Endothelial cell of umbilical vein (primary cell): Measurements from ENCODE around the gene HELQ. TPM values are rescaled to one million over a fixed set of nuclear protein-coding genes. Genes with fewer than 3 reads are reported as not detected.

Source experiments
- BruUV-seq: library from RNA; stranded (reverse); fragments of 400-500 nt; replicated peaks from 2 replicates; lab custom pipeline; 2021; lab: Mats Ljungman, UMichigan
- CTCF ChIA-PET: fragments of 300-600, 350-600 bp; sonication (Branson Sonifier 250); formaldehyde crosslinking; loops from one replicate; lab custom pipeline; 2021; ENCODE audit warnings: antibody characterized with exemption, inconsistent platforms; lab: Charles Lee
- POLR2A ChIA-PET: fragments of 300-600, 350-600 bp; sonication (Branson Sonifier 250); formaldehyde crosslinking; loops from one replicate; lab custom pipeline; 2021; ENCODE audit warnings: antibody characterized with exemption, inconsistent platforms; lab: Charles Lee
- DNase-seq: peaks from one replicate; pipeline ENCODE4 v3.0.0-alpha.2; 2011; ENCODE audit warnings: low read depth, low spot score
- FAIRE-seq: peaks from 2 replicates; lab custom pipeline; 2011; peaks lifted over from hg19 to GRCh38; lab: Jason Lieb, UNC
- H2AFZ ChIP-seq: 2 replicates; pipeline ENCODE4 v1.6.0; 2012; ENCODE audit warnings: low read depth, low read length, control low read depth, inconsistent platforms
- H3K27ac ChIP-seq: 2 replicates; pipeline ENCODE4 v1.5.1; 2011; ENCODE audit warnings: low read depth, mild to moderate bottlenecking, control low read depth, low read length, moderate library complexity; ENCODE audit not compliant: insufficient read depth
- H3K27me3 ChIP-seq, 2 experiments: 2 replicates each; pipeline versions ENCODE4 v1.6.0 to v1.6.1; 2011; ENCODE audit warnings: low read length in 2 of 2, mixed read lengths in 1 of 2; ENCODE audit not compliant: control insufficient read depth in 2 of 2, insufficient read depth in 2 of 2
- H3K36me3 ChIP-seq, 2 experiments: 2 replicates in 1 of 2; 3 replicates in 1 of 2; pipeline ENCODE4 v1.5.1; 2011; ENCODE audit warnings: low read length in 2 of 2, mild to moderate bottlenecking in 1 of 2, moderate library complexity in 1 of 2; ENCODE audit not compliant: control insufficient read depth in 2 of 2, insufficient read depth in 2 of 2; ENCODE audit errors: extremely low read depth in 1 of 2
- H3K4me1 ChIP-seq: 3 replicates; pipeline ENCODE4 v1.5.1; 2011; ENCODE audit warnings: mild to moderate bottlenecking, low read length; ENCODE audit not compliant: control insufficient read depth, insufficient read depth; ENCODE audit errors: extremely low read depth
- H3K4me2 ChIP-seq: 2 replicates; pipeline ENCODE4 v1.6.1; 2011; ENCODE audit warnings: low read length, control low read depth, mixed read lengths; ENCODE audit not compliant: insufficient read depth
- H3K4me3 ChIP-seq, 3 experiments: fragments of 200-600 bp in 1 of 3; sonication (generic), shearing (Covaris generic) in 1 of 3; replicated peaks in 1 of 3; 2 replicates each; pipeline ENCODE4 v1.5.1; 2011 to 2016; ENCODE audit warnings: control low read depth in 3 of 3, low read length in 3 of 3, mild to moderate bottlenecking in 2 of 3, inconsistent platforms in 1 of 3, low read depth in 1 of 3, moderate library complexity in 1 of 3; ENCODE audit not compliant: insufficient read depth in 1 of 3
- H3K79me2 ChIP-seq: 2 replicates; pipeline ENCODE4 v1.6.0; 2012; ENCODE audit warnings: low read length, inconsistent platforms; ENCODE audit not compliant: control insufficient read depth, insufficient read depth
- H3K9ac ChIP-seq: replicated peaks from 2 replicates; pipeline ENCODE3; 2011; ENCODE audit warnings: low read length, control low read depth; ENCODE audit not compliant: insufficient read depth; ENCODE audit errors: extremely low read depth
- H3K9me1 ChIP-seq: replicated peaks from 3 replicates; pipeline ENCODE4 v1.6.0; 2011; ENCODE audit warnings: mild to moderate bottlenecking, low read length; ENCODE audit not compliant: control insufficient read depth, insufficient read depth; ENCODE audit errors: extremely low read depth
- H3K9me3 ChIP-seq: replicated peaks from 2 replicates; pipeline ENCODE4 v1.5.1; 2012; ENCODE audit warnings: low read length, inconsistent platforms; ENCODE audit not compliant: control insufficient read depth, insufficient read depth
- H4K20me1 ChIP-seq: replicated peaks from 2 replicates; pipeline ENCODE3; 2011; ENCODE audit warnings: mild to moderate bottlenecking, low read length; ENCODE audit not compliant: control insufficient read depth, insufficient read depth; ENCODE audit errors: extremely low read depth
- CTCF ChIP-seq, 2 donors: IDR thresholded peaks; 1 replicate in 1 of 2; 2 replicates in 1 of 2; pipeline ENCODE4 v1.5.1; 2011; ENCODE audit warnings: low read length in 2 of 2, mild to moderate bottlenecking in 2 of 2, moderate library complexity in 2 of 2, control low read depth in 1 of 2, inconsistent platforms in 1 of 2, low read depth in 1 of 2; ENCODE audit not compliant: insufficient read depth in 1 of 2; ENCODE audit errors: extremely low read depth in 1 of 2
- EZH2 ChIP-seq: IDR thresholded peaks from 2 replicates; pipeline ENCODE4 v1.6.1; 2012; ENCODE audit warnings: borderline replicate concordance, low read depth, mild to moderate bottlenecking, moderate library complexity, low read length, inconsistent platforms; ENCODE audit not compliant: severe bottlenecking
- FOS ChIP-seq: IDR thresholded peaks from 2 replicates; pipeline ENCODE4 v1.6.1; 2011; ENCODE audit warnings: mild to moderate bottlenecking, low read length, moderate library complexity, borderline replicate concordance; ENCODE audit not compliant: insufficient read depth
- MAX ChIP-seq: IDR thresholded peaks from 2 replicates; pipeline ENCODE4 v1.6.1; 2011; ENCODE audit not compliant: insufficient read depth, insufficient read length
- dilution Hi-C: fragments of 300-500 bp; cut with MboI; formaldehyde crosslinking; loops from one replicate; pipeline ENCODE4 v1.15.0; 2019; ENCODE audit warnings: low sequenced_read_pairs; ENCODE audit not compliant: extremely low pct_ligation_motif_present
- intact Hi-C: fragments of 100-400 bp; cut with micrococcal nuclease; formaldehyde crosslinking; loops from one replicate; pipeline ENCODE4 v1.10.0; 2022
- polyA plus RNA-seq, 4 experiments: library from polyadenylated mRNA; depleted of rRNA in 3 of 4; stranded (reverse) in 3 of 4; unstranded in 1 of 4; fragments of >200 nt; gene quantifications; 2 replicates each; pipeline versions ENCODE4 v1.2.1 to v1.2.3, GENCODE V29; 2011 to 2012; ENCODE audit warnings: missing spikeins in 1 of 4
- total RNA-seq: library from RNA; stranded (reverse); gene quantifications from 2 replicates; pipeline ENCODE4 v1.2.3, GENCODE V29; 2021

The HELQ gene
- total and polyA plus RNA-seq, 2 donors (not counting 3 experiments of a cell fraction or from before 2014, with no cell fraction given): 8.7 to 11.1 TPM

- no peak for DNase-seq
- Histone ChIP-seq H3K36me3 (no peaks in the 10 kb centered on the region), H3K27ac (no peak overlapping the region), H3K9me3 (no peaks in the 10 kb centered on the region), H3K4me2 (no peak overlapping the region), H2AFZ (peak overlapping the region; percentile 34), H3K9me1 (no peaks in the 10 kb centered on the region), H4K20me1 (no peaks in the 10 kb centered on the region), H3K4me1 (no peaks in the 10 kb centered on the region), H3K79me2 (no peaks in the 10 kb centered on the region), H3K27me3 (no peaks in the 10 kb centered on the region), H3K9ac (no peak overlapping the region), H3K4me3 (no peak overlapping the region)
- dilution Hi-C loops (no loop called here), intact Hi-C loops (no loop called here)
- TF ChIP-seq CTCF (IDR thresholded peaks at IDR 0.05; ENCODE audit: extremely low read depth in 1 of 2, insufficient read depth in 1 of 2, low read depth in 1 of 2, low read length in 2 of 2) (no peak), MAX (no peak), EZH2 (no peak), FOS (no peak)
- FAIRE-seq: no peak
- CTCF ChIA-PET: interaction anchor here (1.8 kb wide), 1 partner anchor 104 kb away, joined by 7 read pairs; the partner anchor contains the start of gene COQ2
- POLR2A ChIA-PET: no interaction called here
- no TSS peak for BruUV-seq
Measured at GRCh38 chr4:83388313-83388676, 67.3 kb downstream of the HELQ start.
